HFF-Myc (cell line): ENCODE measurements around the gene DCLK3.

Experiments used
- DNase-seq: peaks from one replicate; pipeline ENCODE4 v3.0.0-alpha.2; 2011; ENCODE audit warnings: low read depth; ENCODE audit errors: extremely low read depth
- H3K4me3 ChIP-seq: replicated peaks from 2 replicates; pipeline ENCODE4 v1.5.1; 2011; ENCODE audit warnings: low read depth, mild to moderate bottlenecking, control low read depth, low read length
- CTCF ChIP-seq: IDR thresholded peaks from 2 replicates; pipeline ENCODE4 v1.5.1; 2012; ENCODE audit warnings: mild to moderate bottlenecking, low read depth, low read length, control low read depth; ENCODE audit errors: missing control alignments

DCLK3 gene

GRCh38 chr3:36736301-36736700, 28.1 kb downstream of the DCLK3 start:
- H3K4me3 ChIP-seq = no peak overlapping the region
- DNase-seq = no peak
- no peak for TF ChIP-seq CTCF

GRCh38 chr3:36734742-36735141, 29.6 kb downstream of the DCLK3 start:
- DNase-seq = no peak
- no peak for TF ChIP-seq CTCF
- no peak overlapping the region for H3K4me3 ChIP-seq

- H3K4me3 ChIP-seq = no peak overlapping the region
- no peak for DNase-seq
- TF ChIP-seq CTCF = no peak
Measured at GRCh38 chr3:36733723-36734122, 30.6 kb downstream of the DCLK3 start.

DNA sequence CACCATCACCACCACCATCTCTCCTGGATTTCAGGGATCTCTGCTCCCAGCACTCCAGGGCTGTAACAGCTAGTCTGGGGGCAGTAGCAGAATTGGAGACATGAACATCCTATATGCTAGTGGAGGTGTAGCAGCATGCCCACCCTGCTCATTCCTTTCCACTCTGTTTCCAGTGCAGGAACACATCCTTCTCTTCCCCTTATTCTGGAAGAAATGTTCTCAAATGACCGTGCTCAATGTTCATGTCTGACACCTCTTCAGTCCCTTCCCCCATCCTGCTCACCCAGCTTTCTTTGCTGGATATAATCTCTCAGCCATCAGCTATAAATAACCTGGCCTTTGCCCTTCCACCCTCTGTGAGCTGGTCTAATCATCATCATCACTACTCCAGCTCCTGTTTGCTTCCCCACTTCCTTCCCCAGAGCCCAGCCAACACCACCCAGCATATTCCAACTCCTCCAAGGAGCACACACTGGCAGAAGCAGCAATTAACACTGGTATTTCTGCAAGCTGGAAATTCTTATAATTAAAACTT, 31.1 kb downstream of the DCLK3 start:
- no peak overlapping the region for H3K4me3 ChIP-seq
- DNase-seq = no peak
- TF ChIP-seq CTCF = no peak

DNA sequence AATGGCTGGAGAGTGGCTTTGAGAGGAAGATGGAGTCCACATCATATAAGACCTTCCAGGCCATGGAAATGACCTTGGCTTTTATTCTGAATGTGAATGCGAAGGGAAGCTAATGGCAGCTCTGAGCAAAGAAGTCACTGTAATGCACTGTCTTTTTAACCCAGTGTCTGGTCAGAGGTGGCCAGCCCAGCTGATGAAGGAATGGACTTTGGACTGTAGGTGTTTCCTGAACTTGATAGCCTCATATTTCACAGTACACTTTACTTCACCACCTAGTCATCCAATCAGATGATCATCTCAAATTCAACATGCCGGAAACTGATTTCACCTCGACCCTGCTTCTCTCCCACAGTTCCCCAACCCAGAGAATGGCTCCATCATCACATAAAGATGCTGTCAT, 33.4 kb downstream of the DCLK3 start:
- TF ChIP-seq CTCF = no peak
- no peak for DNase-seq
- H3K4me3 ChIP-seq = no peak overlapping the region

DNA sequence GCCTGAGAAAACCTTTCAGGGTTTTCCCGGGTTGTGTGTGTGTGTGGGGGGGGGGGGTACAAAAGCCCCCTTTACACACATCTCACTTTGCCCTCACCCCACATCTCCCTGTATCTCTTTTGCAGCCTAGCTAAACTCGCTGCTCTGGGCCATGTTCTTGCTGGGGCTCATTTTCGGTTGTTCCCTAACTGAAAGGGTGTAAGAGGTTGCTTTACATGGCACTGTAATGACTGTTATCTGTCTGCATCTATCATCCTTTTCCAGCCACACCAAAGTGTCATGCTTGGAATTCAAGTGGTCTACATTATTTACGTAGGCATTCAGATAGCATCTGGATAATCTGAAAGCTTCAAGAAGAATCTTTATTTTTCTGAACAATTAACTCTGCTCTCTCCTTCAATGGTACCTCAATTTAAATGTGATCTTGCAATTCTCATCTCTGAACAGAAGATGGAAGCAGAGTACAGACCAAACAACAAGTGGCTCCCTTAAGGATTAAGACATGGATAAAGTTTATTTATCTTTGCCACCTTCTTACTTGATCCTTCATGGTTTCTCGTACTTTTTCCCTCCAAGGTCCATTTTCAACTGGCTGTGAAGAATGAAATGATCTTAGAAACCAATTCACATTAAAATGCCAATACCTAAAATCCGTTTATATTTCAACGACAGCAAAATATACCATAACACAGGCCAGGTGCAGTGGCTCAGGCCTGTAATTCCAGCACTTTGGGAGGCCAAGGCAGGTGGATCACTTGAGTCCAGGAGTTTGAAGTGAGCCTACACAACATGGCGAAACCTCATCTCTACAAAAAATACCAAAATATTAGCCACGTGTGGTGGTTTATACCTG, 34.9 kb downstream of the DCLK3 start:
- peak; percentile 22 for DNase-seq
- TF ChIP-seq CTCF = peak; percentile 46
- H3K4me3 ChIP-seq = no peak overlapping the region
